NCI-H187 (cell line): ENCODE data around the gene CC2D2A.
"Not testable (repeated sequence)": the region's sequence is repeated elsewhere in the genome, so short reads cannot be mapped to it uniquely, and the experiment has no call there.

Experiments
- DNase-seq, 2 experiments: peaks; one replicate each; lab custom pipeline; 2025; lab: John Stamatoyannopoulos, UW

Gene CC2D2A

GRCh38 chr4:15516494-15516893 is 46.8 kb downstream of the CC2D2A start:
- DNase-seq: no peak

GRCh38 chr4:15517681-15518080 is 48.0 kb downstream of the CC2D2A start:
- DNase-seq: not testable (repeated sequence)

- no peak for DNase-seq
These were observed 51.9 kb downstream of the CC2D2A start for GRCh38 chr4:15521442-15522039.

- DNase-seq: no peak
These were observed 55.4 kb downstream of the CC2D2A start for GRCh38 chr4:15525080-15525479.

- DNase-seq: no peak
These were observed 57.4 kb downstream of the CC2D2A start for GRCh38 chr4:15526924-15527592.

GRCh38 chr4:15531792-15532191 is 62.1 kb downstream of the CC2D2A start:
- no peak for DNase-seq

GRCh38 chr4:15533817-15534216 is 64.1 kb downstream of the CC2D2A start:
- no peak for DNase-seq

GRCh38 chr4:15535599-15535998 is 65.9 kb downstream of the CC2D2A start:
- no peak for DNase-seq

- DNase-seq: no peak
These were observed 67.1 kb downstream of the CC2D2A start for GRCh38 chr4:15536552-15537499.

GRCh38 chr4:15541941-15542340 is 72.3 kb downstream of the CC2D2A start:
- DNase-seq: no peak

- no peak for DNase-seq
These were observed 73.1 kb downstream of the CC2D2A start for GRCh38 chr4:15542760-15543159.

- DNase-seq: no peak
These were observed 74.0 kb downstream of the CC2D2A start for GRCh38 chr4:15543537-15544247.

- no peak for DNase-seq
These were observed 74.6 kb downstream of the CC2D2A start for GRCh38 chr4:15544248-15544729.

- no peak for DNase-seq
These were observed 75.7 kb downstream of the CC2D2A start for GRCh38 chr4:15545371-15545770.

- DNase-seq: no peak
These were observed 77.7 kb downstream of the CC2D2A start for GRCh38 chr4:15547392-15547791.

GRCh38 chr4:15550491-15550890 is 80.8 kb downstream of the CC2D2A start:
- no peak for DNase-seq

GRCh38 chr4:15551740-15552446 is 82.2 kb downstream of the CC2D2A start:
- no peak for DNase-seq

GRCh38 chr4:15552557-15553362 is 83.1 kb downstream of the CC2D2A start:
- DNase-seq: no peak

GRCh38 chr4:15556511-15557092 is 86.9 kb downstream of the CC2D2A start:
- no peak for DNase-seq
